ENCODE data around the gene CLECL1.

The CLECL1 gene

DNA sequence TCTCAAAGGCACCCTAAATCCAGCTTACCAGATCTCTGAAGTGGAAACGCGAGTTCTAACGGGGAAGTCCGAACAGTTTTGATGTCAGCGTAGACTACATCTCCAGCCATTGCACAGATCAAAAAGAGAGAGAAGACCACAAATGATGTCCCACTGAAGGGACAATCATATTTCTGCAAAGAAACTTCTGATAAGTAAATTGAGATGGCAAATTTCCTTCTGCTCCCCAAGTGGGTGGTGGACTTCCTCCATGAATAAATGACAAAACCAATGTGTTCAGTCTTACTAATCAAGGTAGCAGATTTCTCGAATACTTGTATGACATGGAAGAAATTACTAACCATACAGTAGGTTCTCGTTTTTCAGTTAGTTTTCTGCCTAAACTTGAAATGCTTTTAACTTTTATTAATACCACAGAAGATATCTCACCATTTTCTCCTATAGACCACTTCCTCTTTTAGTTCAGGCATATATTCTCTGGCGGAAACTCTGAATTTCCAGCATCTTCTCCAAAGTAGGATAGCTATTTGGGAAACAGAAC lies at the start of gene CLECL1:
Gene CLECL1, minus strand, starts transcription at position 177 of the 541 bp plus-strand sequence.
- DNase-seq: no peak

DNA sequence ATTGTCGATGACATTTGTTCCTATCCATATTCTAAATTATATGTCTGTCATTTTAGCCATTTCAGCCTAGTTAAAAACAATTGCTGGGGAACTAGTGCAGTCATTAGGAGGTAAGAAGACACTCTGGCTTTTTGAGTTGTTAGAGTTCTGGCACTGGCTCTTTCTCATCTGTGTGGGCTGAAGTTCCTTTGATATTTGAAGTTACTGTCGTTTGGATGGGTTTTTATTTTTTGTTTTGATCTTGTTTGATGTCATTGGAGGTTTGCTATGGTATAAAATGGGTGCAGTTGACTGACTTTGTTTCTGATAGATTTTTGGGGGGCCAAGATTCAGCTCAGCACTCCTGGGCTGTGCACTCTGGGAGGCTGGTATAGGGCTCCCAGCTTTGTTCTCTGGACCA lies 48.5 kb upstream of the CLECL1 start:
- no peak for DNase-seq

DNA sequence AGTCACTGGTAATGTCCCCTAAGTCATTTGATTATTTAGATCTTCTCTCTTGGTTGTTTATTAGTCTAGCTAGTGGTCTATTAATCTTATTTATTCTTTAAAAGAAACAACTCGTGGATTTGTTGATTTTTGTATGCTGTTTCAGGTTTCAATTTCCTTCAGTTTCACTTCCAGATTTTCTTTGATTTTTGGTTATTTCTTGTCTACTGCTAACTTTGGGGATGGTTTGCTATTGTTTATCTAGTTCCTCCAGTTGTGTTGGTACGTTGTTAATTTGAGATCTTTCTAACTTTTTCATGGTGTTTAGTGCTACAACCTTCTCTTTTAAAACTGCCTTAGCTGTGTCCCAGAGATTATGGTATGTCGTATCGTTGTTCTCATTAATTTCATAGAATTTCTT lies 46.3 kb upstream of the CLECL1 start:
- DNase-seq: no peak

DNA sequence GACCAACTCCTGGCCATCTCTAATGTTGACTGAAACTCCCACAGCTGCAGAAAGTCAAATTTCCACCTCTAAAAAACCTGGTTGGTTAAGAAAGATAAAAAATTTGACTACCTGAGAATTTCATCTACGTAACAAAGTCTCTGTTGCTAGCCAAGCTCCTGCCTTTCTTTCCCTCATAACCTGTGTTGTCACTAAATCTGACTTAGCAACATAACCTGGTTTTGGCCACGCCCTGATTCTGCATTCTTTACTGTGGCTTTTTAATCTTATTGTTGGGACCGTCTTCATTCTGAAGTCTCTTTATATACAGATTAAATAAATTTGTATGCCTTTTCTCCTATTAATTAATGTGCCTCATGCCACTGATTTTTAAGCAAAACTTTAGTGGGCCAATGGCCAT lies 43.9 kb upstream of the CLECL1 start:
- DNase-seq: no peak

DNA sequence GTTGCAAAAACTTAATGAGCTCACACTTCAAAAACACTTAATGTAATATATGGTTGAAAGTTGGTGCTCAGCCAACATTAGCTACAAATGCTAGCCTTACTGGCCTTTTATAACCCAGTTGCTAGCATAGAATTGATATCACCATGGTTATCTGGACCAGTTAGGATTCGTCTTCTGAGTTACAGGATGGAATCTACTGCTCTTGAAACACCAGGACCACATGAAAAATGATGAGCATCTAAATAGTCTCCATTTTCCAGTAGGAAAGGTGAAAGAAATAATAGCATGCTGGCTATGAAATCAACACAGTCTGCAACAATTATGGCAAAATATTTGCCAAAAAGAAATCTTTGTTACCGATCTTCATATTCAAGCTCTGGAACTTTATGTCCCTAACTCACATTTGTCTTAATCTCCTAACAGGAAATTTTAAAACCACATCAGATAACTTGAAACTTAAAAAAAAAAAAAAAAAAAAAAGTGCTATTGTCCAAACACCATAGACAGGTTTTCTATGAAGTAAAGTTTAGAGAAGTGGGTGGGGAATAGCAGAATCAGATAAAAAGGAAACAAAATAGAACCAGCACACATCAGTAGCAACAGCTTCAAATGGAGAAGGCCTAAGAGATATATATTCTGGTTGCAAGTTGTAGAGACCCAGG lies 40.5 kb upstream of the CLECL1 start:
- no peak for DNase-seq

DNA sequence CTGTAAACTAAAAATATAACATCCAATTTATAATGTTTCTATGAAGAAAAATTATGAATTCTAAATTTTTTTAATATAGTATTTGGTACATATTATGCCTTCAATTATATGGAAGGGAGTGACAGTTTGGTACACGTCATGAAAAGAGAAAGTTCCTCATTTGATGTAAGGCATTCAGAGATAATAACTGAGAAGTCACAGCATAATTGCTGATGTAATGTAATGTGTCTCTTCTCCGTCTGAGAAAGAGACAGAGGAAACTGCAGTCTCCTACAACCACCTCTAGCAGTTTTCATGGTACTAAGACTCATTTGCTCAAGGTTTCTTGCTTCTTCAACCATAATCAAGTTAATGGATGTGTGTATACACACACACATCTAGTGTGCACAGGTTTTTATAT lies 30.1 kb upstream of the CLECL1 start:
- no peak for DNase-seq

DNA sequence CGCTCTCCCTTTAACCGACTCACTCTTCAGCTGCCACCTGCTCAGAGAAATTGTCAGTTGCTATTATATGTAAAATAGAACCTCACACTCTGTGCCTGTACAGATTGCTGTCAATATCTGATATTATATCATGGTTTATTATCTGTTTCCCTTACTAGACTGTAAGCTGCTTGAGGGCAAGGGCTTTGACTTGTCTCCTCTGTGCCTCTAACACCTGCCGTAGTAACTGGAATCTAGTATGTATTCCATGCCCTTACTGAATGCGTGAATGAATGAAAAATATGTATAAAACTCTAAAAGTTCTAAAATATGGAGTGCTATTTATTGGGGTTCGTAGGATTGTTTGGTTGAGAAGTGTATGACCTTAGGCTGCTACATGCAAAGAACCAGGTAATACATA lies 29.5 kb upstream of the CLECL1 start:
- DNase-seq: no peak

DNA sequence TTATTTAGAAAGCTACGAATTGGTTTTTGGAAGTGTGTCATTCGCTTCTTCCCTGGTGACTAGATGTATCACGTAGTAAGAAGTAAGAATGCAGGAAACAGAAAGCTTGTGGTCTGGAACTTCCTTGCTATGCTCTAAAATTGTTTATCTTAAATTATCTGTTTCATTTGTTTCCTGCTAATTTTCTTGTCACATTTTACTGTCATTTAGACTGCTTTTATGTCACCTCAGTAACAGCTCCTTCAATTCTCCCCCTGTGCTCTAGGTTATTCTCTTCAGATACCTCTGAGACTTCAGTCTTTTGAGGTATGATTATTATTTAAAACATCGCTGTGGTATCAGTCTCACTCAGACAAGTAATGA lies 28.5 kb upstream of the CLECL1 start:
- no peak for DNase-seq

DNA sequence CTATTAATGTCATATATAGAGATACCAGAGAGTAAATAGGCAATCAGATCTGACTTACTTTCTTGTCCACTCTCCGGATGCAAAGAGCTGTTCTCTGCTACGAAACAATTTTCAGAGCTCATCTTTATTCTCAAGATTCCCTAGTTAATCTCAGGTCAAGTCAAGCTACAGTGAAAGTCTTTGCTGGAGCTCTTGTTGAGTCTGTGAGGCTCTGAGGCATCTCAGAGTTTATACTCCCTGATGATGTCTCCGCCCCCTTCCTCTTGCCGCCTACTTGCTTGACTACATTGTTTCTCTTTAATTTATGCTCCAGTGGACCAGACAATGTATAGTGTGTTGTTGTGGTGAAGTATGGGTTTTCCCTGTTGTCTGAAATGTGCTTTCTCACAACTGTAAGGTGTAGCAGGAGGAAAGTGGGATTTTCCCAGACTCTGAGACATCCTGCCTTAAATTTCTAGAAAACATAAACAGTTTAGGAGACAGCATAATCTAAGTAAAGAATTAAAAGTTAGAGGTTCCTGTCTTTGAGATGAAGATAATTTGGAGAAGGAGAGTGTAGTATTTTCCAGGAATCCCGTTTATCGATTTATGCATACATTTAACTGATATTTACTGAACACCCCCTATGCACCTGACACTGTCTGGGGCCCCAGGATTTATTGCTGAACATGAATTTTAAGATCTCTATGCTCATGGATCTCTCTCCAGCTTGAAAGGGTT lies 28.0 kb upstream of the CLECL1 start, which contains the start of gene CD69:
Gene CD69, minus strand, starts transcription at position 203 of the 720 bp plus-strand sequence. Its CDS starts 81 bp downstream, at position 122.
- DNase-seq: no peak

DNA sequence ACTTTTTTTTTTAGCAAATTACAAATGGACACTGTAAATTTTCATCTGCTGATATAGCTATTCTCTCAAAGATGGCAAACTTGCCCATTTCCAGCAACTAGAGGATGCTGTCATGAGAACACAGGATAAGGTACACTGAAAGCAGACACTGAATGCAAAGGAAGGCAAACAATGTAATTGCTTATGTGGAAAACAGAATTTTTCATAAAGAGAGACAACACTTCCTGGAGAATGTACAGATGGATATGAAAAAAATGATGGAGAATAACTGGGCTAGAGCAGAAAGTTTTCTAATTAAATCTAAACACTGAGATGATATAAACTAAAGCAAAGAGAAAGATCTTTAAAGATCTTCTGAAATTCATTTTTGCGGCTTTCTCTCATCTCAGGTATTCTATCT lies 27.2 kb upstream of the CLECL1 start:
- no peak for DNase-seq

DNA sequence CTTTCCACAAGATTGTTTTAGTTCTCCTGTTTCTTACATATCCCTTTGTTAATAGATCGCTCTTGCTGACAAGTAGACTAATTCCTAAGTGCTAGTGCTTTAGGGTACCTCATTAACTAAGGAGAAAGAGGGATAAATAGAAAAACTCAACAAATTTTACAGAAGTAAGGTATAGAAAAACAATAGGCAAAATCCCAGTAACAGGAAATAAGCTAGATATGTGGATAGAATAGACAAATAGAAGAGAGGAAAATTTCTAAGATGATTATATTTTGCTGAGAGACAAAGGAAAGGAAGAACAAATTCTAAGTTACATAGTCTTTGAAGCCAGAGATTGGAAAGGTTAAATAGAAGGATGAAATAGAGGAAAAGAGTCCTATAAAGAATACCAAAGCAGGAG lies 26.8 kb upstream of the CLECL1 start:
- DNase-seq: no peak

DNA sequence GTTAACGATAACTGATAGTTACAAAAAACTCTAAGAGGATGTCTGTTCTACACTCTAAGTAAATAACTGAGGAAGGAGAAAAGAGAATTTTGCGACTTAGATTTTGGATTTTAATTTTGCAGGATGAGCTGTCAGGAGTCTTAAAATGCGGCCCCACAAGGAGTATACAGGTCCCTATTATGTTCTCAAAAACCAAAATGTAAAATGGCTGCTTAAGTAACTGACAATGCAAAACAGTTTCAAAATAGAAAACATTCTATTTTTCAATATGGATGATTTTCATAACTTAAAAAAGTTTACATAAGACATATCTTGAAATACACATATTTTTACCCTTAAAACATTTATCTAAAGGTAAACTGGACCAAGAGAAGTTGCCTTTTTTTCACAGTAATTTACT lies 25.2 kb upstream of the CLECL1 start:
- no peak for DNase-seq

DNA sequence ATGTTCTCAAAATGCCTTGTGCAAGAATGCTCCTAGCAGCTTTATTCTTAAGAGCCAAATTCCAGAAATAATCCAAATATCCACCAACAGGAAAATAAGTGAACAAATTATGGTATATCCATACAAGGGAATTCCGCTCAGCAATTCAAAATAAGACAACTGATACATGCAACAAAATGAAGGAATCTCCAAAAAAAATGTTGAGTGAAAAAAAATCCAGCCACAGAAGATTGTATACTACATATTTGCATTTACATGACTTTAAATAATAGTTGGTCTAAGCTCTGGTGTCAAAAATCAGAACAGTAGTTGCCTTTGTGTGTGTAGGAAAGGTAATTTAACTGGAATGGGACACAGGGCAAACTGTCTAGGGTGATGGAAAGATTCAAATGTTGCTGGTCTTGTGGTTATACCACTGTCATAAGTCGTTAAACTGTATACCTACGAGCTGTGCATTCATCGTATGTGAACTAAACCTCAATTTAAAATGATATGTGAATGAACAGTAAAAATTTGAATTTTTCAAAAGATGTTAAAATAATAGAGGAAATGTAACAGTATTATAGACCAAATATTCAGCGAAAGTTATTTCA lies 24.6 kb upstream of the CLECL1 start:
- no peak for DNase-seq

DNA sequence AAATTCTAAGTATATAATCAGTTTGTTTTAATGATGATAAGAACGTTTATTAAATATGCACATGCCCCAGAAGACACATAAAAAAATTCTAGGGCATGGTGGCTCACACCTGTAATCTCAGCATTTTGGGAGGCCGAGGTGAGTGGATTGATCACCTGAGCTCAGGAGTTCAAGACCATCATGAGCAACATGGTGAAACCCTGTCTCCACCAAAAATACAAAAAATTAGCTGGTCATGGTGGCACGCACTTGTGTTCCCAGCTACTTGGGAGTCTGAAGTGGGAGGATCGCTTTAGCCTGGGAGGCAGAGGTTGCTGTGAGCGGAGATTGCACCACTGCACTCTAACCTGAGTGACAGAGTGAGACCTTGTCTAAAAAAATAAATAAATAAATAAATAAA lies 23.8 kb upstream of the CLECL1 start:
- DNase-seq: no peak

DNA sequence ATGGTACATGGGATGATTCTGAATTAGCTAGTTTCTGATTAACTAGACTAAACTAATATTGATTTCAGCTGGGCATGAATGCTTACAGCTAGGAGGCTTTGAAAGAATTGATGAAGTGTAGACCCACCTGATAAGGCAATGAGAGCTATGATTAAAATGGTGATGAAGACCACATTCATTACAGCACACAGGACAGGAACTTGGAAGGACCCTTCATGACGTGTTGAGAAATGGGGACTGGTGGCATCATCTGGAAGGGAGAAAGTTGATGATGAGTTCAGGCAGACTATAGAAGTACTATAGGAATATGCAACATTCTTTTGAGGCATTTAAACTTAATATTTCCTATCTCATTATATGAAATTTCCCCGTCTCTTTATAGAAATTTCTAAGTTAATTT lies 23.3 kb upstream of the CLECL1 start:
- no peak for DNase-seq

DNA sequence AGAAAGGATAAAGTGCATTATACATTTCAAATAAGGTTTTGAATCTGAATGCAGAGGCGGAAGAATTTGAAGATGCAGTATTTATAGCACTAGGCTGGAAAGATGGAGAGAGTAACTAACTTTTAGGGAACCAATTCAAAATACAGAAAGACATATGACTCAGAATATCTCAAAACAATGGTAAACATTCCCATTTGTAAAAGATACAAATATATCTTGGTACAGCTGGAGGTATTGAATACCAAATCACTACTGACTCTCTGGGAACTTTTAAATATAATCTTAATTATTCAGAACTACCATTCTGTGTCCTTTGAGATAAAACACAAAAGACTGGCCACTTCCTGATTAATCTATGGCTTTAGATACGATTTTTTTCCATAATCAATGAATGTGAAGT lies 22.7 kb upstream of the CLECL1 start:
- no peak for DNase-seq

DNA sequence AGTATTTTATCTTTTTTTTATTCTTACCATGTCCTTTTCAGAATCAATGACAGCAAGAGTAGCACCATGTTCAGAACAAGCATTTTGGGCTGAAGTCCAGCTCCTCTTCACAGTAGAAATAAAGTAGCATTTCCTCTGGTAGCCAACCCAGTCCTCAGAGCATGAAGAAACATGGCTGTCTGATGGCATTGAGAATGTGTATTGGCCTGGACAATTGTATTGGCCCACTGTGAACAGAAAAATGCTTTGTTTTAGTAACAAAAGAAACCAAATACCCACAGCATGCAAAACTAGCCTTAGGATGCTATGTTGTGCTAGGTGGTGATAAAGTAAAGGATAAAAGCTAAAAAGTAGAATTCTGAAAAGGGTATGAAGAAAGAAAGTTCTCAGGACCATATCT lies 22.1 kb upstream of the CLECL1 start:
- no peak for DNase-seq

DNA sequence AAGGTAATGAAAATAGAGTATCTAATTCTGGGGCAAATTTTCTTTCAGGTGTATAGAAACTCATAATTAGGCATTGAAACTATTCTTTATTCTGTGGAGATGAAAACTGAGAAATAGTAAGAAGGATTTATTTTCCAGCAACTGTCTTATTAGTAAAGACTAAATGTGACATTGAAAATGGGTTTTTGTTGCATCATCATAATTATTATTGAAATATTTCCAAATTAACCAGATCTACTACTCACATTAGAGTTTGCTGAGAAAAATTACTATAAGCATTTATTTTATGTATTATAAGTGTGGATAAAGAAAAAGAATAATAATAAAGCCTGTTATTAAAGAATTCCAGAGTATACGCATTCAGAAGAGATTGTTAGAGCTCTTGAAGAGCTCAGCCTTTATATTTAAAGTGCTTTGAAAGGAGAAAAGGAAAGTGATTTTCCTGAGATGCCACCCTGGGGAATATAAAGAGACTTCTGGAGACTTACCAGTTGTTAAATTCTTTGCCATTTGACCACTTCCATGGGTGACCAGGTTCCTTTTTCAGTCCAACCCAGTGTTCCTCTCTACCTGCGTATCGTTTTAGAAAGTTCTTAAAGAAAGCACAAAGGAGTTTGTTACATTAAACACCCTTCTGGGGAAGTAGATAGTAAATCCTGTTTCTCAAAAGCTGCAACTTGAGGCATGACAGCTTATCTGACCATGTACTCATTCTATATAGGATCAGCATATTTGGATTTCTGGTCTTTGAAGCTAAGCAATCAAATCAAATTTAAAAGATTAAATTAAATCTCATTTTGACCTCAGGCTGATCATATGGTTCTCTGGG lies 21.4 kb upstream of the CLECL1 start:
- DNase-seq: no peak

DNA sequence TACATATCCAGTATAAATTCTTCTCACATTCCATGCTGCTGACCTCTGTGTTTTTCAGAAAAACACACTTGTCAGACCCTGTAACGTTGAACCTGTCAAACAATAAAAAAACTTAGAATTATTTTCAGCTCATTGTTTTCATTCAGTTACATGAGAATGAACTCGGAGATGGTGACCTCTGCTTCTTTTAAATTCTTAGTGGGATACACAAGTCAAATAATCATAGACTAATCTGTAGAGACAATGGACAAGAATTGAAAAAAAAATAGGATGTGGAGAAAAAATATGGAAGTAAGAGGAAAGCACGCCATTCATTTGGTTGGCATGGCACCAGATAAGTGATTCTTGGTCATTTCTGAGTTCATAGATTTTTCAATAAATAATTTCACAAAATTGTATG lies 20.6 kb upstream of the CLECL1 start:
- DNase-seq: no peak

DNA sequence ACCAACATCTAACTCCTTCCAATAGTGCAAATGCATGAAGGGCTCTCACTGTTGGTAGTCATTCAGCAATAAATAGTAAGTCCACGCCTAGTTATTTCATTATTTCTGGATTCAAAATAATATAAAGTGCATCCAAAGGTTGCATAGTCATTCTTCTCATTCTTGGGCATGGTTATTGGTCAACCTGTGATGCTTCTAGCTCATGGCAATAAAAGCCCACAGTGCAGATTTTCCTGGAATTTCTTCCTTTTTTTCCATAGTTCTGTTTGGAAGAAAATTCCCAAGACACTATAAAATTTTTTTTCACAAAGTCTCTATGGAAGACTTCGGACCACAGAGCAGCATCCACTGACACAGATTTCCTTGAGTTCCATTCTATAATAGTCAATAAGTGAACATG lies 20.2 kb upstream of the CLECL1 start:
- no peak for DNase-seq

DNA sequence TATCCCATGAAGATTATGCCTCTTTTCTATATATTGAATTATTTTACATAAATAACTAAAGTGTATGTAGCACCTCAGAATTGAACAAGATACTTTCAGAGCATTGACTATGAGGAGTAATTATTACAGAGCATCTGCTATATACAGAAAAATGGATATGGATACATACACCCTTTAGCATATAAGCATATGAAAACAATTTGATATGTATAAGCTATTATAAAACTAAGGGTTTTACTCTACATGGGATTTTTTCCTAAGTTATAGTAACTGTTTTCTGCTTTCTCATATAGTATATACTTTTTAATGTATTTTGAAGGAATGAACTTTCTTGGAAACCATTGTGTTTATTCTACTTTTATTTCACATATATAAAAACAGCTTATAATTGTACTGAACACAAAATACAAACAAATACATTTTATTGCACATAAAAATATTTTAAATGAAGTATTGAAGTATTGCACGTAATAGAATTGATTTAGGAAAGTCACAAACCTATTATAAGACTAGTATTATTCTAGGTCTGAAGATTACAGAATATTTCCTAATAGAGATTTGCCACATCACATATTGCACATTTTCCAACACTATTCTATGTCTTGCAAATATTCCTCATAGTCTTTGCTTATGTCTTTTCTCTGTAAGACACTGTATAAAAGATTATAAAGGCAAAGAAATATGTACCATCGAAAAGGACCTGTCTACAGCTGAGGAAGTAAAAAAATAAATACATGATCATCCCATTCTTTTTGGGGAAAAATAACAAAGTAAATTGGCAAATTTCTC lies 19.4 kb upstream of the CLECL1 start:
- DNase-seq: no peak

Measured in NCI-H2029 treated with DMSO at 0.1 percent for 48 hours (cell line).